CD8-positive, alpha-beta memory T cell (primary cell): ENCODE measurements around the gene ARHGAP44. TPM values are rescaled to one million over a fixed set of nuclear protein-coding genes. Genes with fewer than 3 reads are reported as not detected.

ENCODE experiments used
- CTCF ChIA-PET: fragments of 350-600 bp; sonication (Branson Sonifier 250); formaldehyde crosslinking; loops from one replicate; lab custom pipeline; 2021; ENCODE audit warnings: antibody characterized with exemption; lab: Charles Lee
- POLR2A ChIA-PET: fragments of 350-600 bp; sonication (Branson Sonifier 250); formaldehyde crosslinking; loops from one replicate; lab custom pipeline; 2021; ENCODE audit warnings: antibody characterized with exemption; lab: Charles Lee
- DNase-seq, 5 donors: peaks; one replicate each; pipeline versions ENCODE4 v3.0.0 to v3.0.0-alpha.2; 2020 to 2022; ENCODE audit warnings: mixed read lengths in 1 of 5
- H3K27ac ChIP-seq: one replicate; pipeline ENCODE4 v1.7.0; 2013; ENCODE audit warnings: low read depth, mild to moderate bottlenecking, low read length, moderate library complexity
- H3K27me3 ChIP-seq: 2 replicates; pipeline ENCODE4 v1.7.0; 2013; ENCODE audit warnings: low read length, mild to moderate bottlenecking; ENCODE audit not compliant: insufficient read depth, poor library complexity, severe bottlenecking
- H3K36me3 ChIP-seq: 2 replicates; pipeline ENCODE4 v1.7.0; 2013; ENCODE audit warnings: mild to moderate bottlenecking, low read length, moderate library complexity; ENCODE audit not compliant: insufficient read depth
- H3K4me1 ChIP-seq: 2 replicates; pipeline ENCODE4 v1.7.0; 2013; ENCODE audit warnings: mild to moderate bottlenecking, low read length, moderate library complexity; ENCODE audit not compliant: insufficient read depth
- H3K4me3 ChIP-seq: 2 replicates; pipeline ENCODE4 v1.7.0; 2013; ENCODE audit warnings: mild to moderate bottlenecking, low read length
- H3K9me3 ChIP-seq: 2 replicates; pipeline ENCODE4 v1.7.0; 2013; ENCODE audit warnings: mild to moderate bottlenecking, low read length
- H3K27ac Mint-ChIP-seq, 8 donors: one replicate each; pipeline ENCODE4 v1.8.0; 2020 to 2021; ENCODE audit warnings: mixed read lengths in 8 of 8, mild to moderate bottlenecking in 6 of 8, inconsistent platforms in 3 of 8, moderate library complexity in 3 of 8
- H3K27me3 Mint-ChIP-seq, 2 donors: one replicate each; pipeline ENCODE4 v1.8.0; 2020 to 2021; ENCODE audit warnings: mixed read lengths in 2 of 2, mild to moderate bottlenecking in 1 of 2, moderate library complexity in 1 of 2
- H3K36me3 Mint-ChIP-seq, 3 donors: one replicate each; pipeline ENCODE4 v1.8.0; 2020 to 2021; ENCODE audit warnings: mixed read lengths in 3 of 3, inconsistent platforms in 1 of 3, mild to moderate bottlenecking in 1 of 3
- H3K4me1 Mint-ChIP-seq, 3 donors: one replicate each; pipeline ENCODE4 v1.8.0; 2020 to 2021; ENCODE audit warnings: mixed read lengths in 3 of 3, inconsistent platforms in 1 of 3, mild to moderate bottlenecking in 1 of 3
- H3K4me3 Mint-ChIP-seq, 7 donors: one replicate each; pipeline ENCODE4 v1.8.0; 2020 to 2021; ENCODE audit warnings: mixed read lengths in 7 of 7, mild to moderate bottlenecking in 6 of 7, moderate library complexity in 4 of 7, inconsistent platforms in 2 of 7
- H3K9me3 Mint-ChIP-seq, 5 donors: one replicate each; pipeline ENCODE4 v1.8.0; 2020 to 2022; ENCODE audit warnings: mixed read lengths in 5 of 5, mild to moderate bottlenecking in 3 of 5, moderate library complexity in 2 of 5, inconsistent platforms in 1 of 5
- polyA plus RNA-seq: library from polyadenylated mRNA; unstranded; fragments of 300-500 nt; fragmentation: Illumina TruSeq; gene quantifications from one replicate; pipeline ENCODE4 v1.2.3, GENCODE V29; 2021
- total RNA-seq, 2 experiments: library from RNA; stranded (reverse); gene quantifications; one replicate each; pipeline ENCODE4 v1.2.3, GENCODE V29; 2021

The ARHGAP44 gene
- total and polyA plus RNA-seq, 3 experiments from 2014 or later = not detected

DNA sequence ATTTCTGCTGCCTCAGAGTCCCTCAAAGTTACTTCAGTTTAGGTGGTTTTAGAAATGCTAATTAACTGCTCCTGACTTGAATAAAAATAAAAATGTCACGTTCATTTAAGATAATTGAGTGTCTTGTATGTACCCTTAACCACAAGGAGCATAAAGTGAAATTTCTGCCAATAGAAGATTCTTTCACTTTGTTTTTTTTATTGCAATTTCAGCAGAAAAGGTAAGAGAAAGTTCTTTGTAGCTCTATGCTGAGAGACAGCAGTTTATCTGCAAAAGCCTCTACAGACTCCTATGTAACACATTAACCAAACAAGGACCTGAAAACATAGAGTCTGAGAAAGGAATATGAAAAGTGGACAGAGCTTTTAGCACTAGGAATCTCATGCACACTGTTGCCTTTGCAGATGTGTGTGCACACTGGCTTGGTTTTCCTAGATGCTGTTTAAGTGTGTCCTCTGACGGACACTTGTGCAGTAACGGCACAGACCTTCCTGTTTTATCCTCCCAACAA lies 11.6 kb downstream of the ARHGAP44 start:
- Mint-ChIP-seq H3K9me3 (peaks cover 0 to 17% (median 6%) of the 10 kb centered on the region in 5 donors), H3K27me3 (peaks cover 2 to 5% of the 10 kb centered on the region in 2 donors), H3K4me1 (no peaks in the 10 kb centered on the region), H3K4me3 (no peak overlapping the region), H3K36me3 (no peaks in the 10 kb centered on the region), H3K27ac (no peak overlapping the region)
- H3K4me3 ChIP-seq = no peak overlapping the region
- POLR2A ChIA-PET = no interaction called here
- no peak overlapping the region for H3K27ac ChIP-seq
- CTCF ChIA-PET = no interaction called here
- no peaks in the 10 kb centered on the region for H3K9me3 ChIP-seq
- DNase-seq = no peak
- H3K4me1 ChIP-seq = no peaks in the 10 kb centered on the region
- no peaks in the 10 kb centered on the region for H3K36me3 ChIP-seq
- no peaks in the 10 kb centered on the region for H3K27me3 ChIP-seq

DNA sequence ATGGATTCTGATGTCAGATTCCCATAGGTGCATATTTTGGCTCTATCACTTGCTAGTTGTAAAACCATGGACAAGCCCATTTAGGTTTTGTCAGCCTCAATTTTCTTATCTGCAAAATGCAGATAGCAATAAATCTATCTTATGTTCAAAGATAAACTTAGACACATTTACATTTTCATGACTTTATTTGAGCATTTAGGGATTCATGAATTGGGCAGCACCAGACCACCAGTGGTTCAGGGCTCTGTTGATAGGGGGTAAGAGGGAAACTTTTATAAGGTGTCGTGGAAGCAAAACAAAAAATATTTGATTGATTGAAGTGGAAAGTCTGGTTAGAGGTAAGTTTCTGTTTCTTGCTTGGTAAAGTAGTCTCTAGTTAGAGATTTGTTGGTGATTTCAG lies 17.3 kb downstream of the ARHGAP44 start:
- Histone ChIP-seq H3K4me1 (no peaks in the 10 kb centered on the region), H3K9me3 (no peaks in the 10 kb centered on the region), H3K36me3 (no peaks in the 10 kb centered on the region), H3K4me3 (no peak overlapping the region), H3K27me3 (no peaks in the 10 kb centered on the region), H3K27ac (no peak overlapping the region)
- POLR2A ChIA-PET = no interaction called here
- Mint-ChIP-seq H3K4me3 (no peak overlapping the region), H3K36me3 (peaks cover 0 to 4% (median 0%) of the 10 kb centered on the region in 3 donors), H3K27me3 (peaks cover 2 to 5% of the 10 kb centered on the region in 2 donors), H3K4me1 (no peaks in the 10 kb centered on the region), H3K9me3 (peaks cover 8 to 19% (median 16%) of the 10 kb centered on the region in 5 donors), H3K27ac (no peak overlapping the region)
- DNase-seq = no peak
- CTCF ChIA-PET = no interaction called here

- Mint-ChIP-seq H3K27me3 (peaks cover 0 to 2% of the 10 kb centered on the region in 2 donors), H3K4me1 (no peaks in the 10 kb centered on the region), H3K9me3 (peaks cover 8 to 20% (median 12%) of the 10 kb centered on the region in 5 donors), H3K36me3 (peaks cover 0 to 4% (median 0%) of the 10 kb centered on the region in 3 donors), H3K27ac (no peak overlapping the region), H3K4me3 (no peak overlapping the region)
- no peaks in the 10 kb centered on the region for H3K9me3 ChIP-seq
- no peak overlapping the region for H3K4me3 ChIP-seq
- H3K36me3 ChIP-seq = no peaks in the 10 kb centered on the region
- no peak for DNase-seq
- H3K27ac ChIP-seq = no peak overlapping the region
- H3K27me3 ChIP-seq = no peaks in the 10 kb centered on the region
- H3K4me1 ChIP-seq = no peaks in the 10 kb centered on the region
- ChIA-PET CTCF (no interaction called here), POLR2A (no interaction called here)
Observed at GRCh38 chr17:12808723-12809122, 19.4 kb downstream of the ARHGAP44 start.

GRCh38 chr17:12812877-12813276 lies 23.6 kb downstream of the ARHGAP44 start:
- Histone ChIP-seq H3K27me3 (no peaks in the 10 kb centered on the region), H3K27ac (no peak overlapping the region), H3K36me3 (no peaks in the 10 kb centered on the region), H3K4me1 (no peaks in the 10 kb centered on the region), H3K9me3 (no peaks in the 10 kb centered on the region), H3K4me3 (no peak overlapping the region)
- POLR2A ChIA-PET = no interaction called here
- Mint-ChIP-seq H3K9me3 (peaks cover 6 to 18% (median 9%) of the 10 kb centered on the region in 5 donors), H3K27me3 (peaks cover 0 to 3% of the 10 kb centered on the region in 2 donors), H3K36me3 (no peaks in the 10 kb centered on the region), H3K4me3 (no peak overlapping the region), H3K27ac (no peak overlapping the region), H3K4me1 (no peaks in the 10 kb centered on the region)
- CTCF ChIA-PET = no interaction called here
- DNase-seq = no peak

GRCh38 chr17:12813664-12814063 lies 24.4 kb downstream of the ARHGAP44 start:
- H3K36me3 Mint-ChIP-seq = no peaks in the 10 kb centered on the region
- Histone ChIP-seq H3K9me3 (no peaks in the 10 kb centered on the region), H3K27ac (no peak overlapping the region), H3K4me1 (no peaks in the 10 kb centered on the region), H3K4me3 (no peak overlapping the region), H3K27me3 (no peaks in the 10 kb centered on the region), H3K36me3 (no peaks in the 10 kb centered on the region)
- no peak for DNase-seq
- peaks cover 0 to 3% of the 10 kb centered on the region in 2 donors for H3K27me3 Mint-ChIP-seq
- H3K27ac Mint-ChIP-seq = no peak overlapping the region
- CTCF ChIA-PET = no interaction called here
- H3K9me3 Mint-ChIP-seq = peaks cover 6 to 18% (median 8%) of the 10 kb centered on the region in 5 donors
- no peak overlapping the region for H3K4me3 Mint-ChIP-seq
- POLR2A ChIA-PET = no interaction called here
- H3K4me1 Mint-ChIP-seq = no peaks in the 10 kb centered on the region

GRCh38 chr17:12814718-12815117 lies 25.4 kb downstream of the ARHGAP44 start:
- Histone ChIP-seq H3K27ac (no peak overlapping the region), H3K4me3 (no peak overlapping the region), H3K27me3 (no peaks in the 10 kb centered on the region), H3K36me3 (no peaks in the 10 kb centered on the region), H3K4me1 (no peaks in the 10 kb centered on the region), H3K9me3 (no peaks in the 10 kb centered on the region)
- no peak for DNase-seq
- POLR2A ChIA-PET = no interaction called here
- CTCF ChIA-PET = no interaction called here
- peaks cover 0 to 3% of the 10 kb centered on the region in 2 donors for H3K27me3 Mint-ChIP-seq
- no peak overlapping the region for H3K4me3 Mint-ChIP-seq
- peaks cover 2 to 11% (median 6%) of the 10 kb centered on the region in 5 donors for H3K9me3 Mint-ChIP-seq
- H3K27ac Mint-ChIP-seq = no peak overlapping the region
- no peaks in the 10 kb centered on the region for H3K36me3 Mint-ChIP-seq
- no peaks in the 10 kb centered on the region for H3K4me1 Mint-ChIP-seq

GRCh38 chr17:12815642-12816141 lies 26.4 kb downstream of the ARHGAP44 start:
- DNase-seq = no peak
- H3K9me3 ChIP-seq = peaks cover 3% of the 10 kb centered on the region
- Mint-ChIP-seq H3K27ac (no peak overlapping the region), H3K27me3 (peaks cover 0 to 3% of the 10 kb centered on the region in 2 donors), H3K36me3 (no peaks in the 10 kb centered on the region), H3K9me3 (peaks cover 0 to 11% (median 2%) of the 10 kb centered on the region in 5 donors), H3K4me1 (no peaks in the 10 kb centered on the region), H3K4me3 (no peak overlapping the region)
- no peak overlapping the region for H3K27ac ChIP-seq
- no peaks in the 10 kb centered on the region for H3K27me3 ChIP-seq
- no peaks in the 10 kb centered on the region for H3K36me3 ChIP-seq
- H3K4me3 ChIP-seq = no peak overlapping the region
- ChIA-PET CTCF (no interaction called here), POLR2A (no interaction called here)
- H3K4me1 ChIP-seq = no peaks in the 10 kb centered on the region

- H3K4me1 ChIP-seq = no peaks in the 10 kb centered on the region
- H3K36me3 ChIP-seq = no peaks in the 10 kb centered on the region
- H3K9me3 ChIP-seq = peaks cover 3% of the 10 kb centered on the region
- Mint-ChIP-seq H3K36me3 (no peaks in the 10 kb centered on the region), H3K27me3 (peaks cover 0 to 2% of the 10 kb centered on the region in 2 donors), H3K9me3 (peaks cover 0 to 7% (median 0%) of the 10 kb centered on the region in 5 donors), H3K4me3 (no peak overlapping the region), H3K27ac (no peak overlapping the region), H3K4me1 (no peaks in the 10 kb centered on the region)
- ChIA-PET POLR2A (no interaction called here), CTCF (no interaction called here)
- no peaks in the 10 kb centered on the region for H3K27me3 ChIP-seq
- DNase-seq = no peak
- no peak overlapping the region for H3K4me3 ChIP-seq
- no peak overlapping the region for H3K27ac ChIP-seq
Observed at GRCh38 chr17:12821376-12821940, 32.2 kb downstream of the ARHGAP44 start.
